Measurements from ENCODE around the gene DDT.
"Not testable (repeated sequence)": the region's sequence is repeated elsewhere in the genome, so short reads cannot be mapped to it uniquely, and the experiment has no call there.

The DDT gene

GRCh38 chr22:23949764-23950163 is 24.5 kb downstream of the DDT start:
- DNase-seq = not testable (repeated sequence)

GRCh38 chr22:23947391-23947790 is 26.9 kb downstream of the DDT start:
- not testable (repeated sequence) for DNase-seq

- not testable (repeated sequence) for DNase-seq
Measured at GRCh38 chr22:23940166-23940565, 34.1 kb downstream of the DDT start.

GRCh38 chr22:23939017-23939357 is 35.3 kb downstream of the DDT start:
- no peak for DNase-seq

GRCh38 chr22:23938328-23939016 is 35.8 kb downstream of the DDT start:
- DNase-seq = peak; percentile 11

GRCh38 chr22:23926561-23926960 is 47.7 kb downstream of the DDT start:
- no peak for DNase-seq

GRCh38 chr22:23925020-23925606 is 49.1 kb downstream of the DDT start:
- DNase-seq = no peak

GRCh38 chr22:23922921-23923320 is 51.3 kb downstream of the DDT start:
- no peak for DNase-seq

- not testable (repeated sequence) for DNase-seq
Measured at GRCh38 chr22:23921586-23922201, 52.5 kb downstream of the DDT start.
